Activated CD8-positive, alpha-beta memory T cell treated with anti-CD3 and anti-CD28 coated beads, Interleukin-2, amount 50 U/mL, for 24 hours (primary cell): ENCODE results near the gene FAM171A1.

Source experiments
- DNase-seq: peaks from one replicate; pipeline ENCODE4 v3.0.0-alpha.2; 2020; ENCODE audit errors: extremely low read depth

FAM171A1 gene

DNA sequence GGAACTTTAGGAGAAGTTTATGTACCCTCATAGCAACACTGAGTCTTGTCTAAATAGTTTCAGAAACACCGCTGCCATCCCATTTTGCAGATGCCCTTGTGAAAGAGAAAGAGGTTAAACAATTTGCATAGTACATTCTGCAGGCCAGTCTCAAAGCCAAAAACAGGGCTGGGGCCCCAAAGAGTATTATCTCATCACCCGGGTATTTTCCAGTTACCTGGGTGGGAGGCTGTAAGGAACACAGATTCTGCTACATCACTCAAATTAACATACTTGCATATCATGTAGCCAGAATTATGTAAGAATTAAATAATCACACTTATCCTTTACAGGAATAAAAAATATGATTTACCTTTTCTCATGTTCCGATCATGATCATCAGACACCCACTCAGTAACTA, 3.1 kb upstream of the FAM171A1 start:
- no peak for DNase-seq

GRCh38 chr10:15373199-15373598, 2.1 kb upstream of the FAM171A1 start:
- no peak for DNase-seq

DNA sequence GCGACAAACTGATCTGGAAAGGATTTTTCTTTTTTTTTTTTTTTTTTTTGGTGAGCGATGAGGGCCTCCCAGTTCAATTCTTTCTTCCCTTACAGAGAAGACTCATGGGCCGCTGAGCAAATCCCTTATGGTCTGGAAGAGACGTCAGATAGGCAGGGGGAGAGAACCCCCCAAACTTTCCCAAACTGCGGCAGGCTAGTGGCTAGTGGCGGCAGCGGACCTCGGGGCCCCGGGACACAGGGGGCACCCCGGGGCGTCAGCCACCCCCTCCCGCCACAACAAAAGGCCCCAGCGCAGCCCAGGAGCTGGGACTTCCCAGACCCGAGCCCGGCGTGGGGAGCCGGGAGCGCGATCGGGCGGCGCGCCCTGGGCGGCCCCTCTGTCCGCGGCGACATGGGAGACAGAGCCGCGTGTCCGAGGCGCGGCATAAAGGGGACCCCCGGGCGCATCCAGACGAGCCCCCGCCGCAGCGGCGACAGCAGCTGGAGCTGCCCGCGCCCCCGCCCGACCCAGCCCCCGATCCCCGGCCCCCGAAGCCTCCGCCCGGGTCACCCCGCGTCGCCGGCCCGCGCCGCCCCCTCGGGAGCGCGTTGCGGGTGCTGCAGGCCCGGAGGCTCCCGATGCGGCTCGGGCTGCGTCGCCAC, 755 bp downstream of the FAM171A1 start:
- no peak for DNase-seq

DNA sequence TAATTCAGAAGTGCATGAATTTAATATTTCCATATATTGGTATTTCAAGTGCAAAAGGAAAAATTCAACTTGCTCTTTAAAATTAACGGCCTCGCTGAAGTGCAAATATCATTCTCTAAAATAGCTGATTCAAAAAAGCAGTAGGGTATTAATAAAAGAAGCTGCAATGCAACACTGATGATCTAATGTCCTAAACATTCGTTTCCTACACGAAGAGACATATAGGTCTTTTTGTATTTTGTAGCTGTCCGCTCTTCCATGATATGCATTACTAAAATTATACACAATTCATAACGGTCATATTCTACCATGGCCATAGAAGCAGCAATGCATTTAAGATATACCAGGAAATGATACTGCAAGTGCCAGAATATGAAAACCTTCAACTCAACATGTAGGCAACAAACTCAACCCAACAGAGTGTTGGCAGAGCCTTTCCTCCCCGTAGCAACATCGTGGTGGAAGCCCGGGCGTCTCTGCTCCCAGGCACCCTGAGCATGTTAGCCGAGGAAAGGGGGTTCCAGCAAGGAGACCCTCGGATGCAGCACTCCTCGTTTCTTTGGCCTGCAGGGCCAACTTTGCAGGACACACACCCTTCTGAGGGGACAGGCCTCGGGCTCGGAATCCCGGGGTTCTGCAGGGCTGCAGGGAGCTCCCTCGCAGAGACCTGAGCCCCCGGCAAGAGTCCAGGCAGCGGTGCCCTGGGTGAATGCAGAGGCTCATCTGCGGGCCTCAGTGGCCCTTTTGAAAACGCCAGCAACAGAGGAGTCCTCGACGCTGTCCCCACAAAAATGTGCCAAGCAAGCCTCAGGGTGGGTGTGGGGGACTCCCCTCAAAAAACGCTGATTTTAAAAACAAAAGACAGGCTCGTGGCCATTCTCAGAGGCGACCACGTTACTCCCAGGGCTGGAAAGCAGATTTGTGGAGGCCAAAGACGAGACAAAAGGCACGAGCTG, 1.6 kb downstream of the FAM171A1 start:
- DNase-seq, result no peak

DNA sequence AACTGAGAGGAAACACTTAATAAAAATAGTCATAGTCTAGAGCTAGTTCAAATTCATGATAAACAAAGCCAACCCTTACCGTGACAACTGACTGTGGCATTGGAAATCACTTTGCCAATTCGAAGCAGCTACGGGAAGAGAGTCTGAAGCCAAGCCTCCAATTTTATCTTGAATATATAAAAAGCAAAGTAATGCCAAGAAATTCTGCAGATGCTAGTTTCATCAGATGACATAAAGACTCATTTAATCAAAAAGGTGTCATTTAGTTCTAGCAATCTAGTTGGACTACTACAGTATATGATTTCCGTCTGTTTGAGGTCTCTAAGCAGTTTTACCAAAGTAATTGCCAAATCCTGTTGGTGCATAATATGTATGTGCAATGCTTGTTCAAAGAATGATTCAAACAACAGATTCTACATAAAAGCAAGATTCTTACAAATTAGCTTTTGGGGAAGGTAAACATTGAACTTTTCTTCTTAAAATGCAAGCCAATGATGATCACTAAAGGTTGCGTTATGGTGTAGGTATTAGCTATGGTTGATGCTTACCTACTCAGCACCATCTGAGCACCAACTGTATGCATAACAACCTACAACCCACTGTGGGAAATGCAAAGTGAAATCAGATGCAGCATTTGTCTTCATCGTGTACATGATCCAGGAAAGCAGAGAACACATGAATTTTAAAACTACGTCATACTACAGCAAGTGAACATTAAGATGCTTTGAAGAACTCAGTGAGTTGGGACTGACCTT, 2.8 kb downstream of the FAM171A1 start:
- DNase-seq, result no peak

GRCh38 chr10:15367296-15368085, 3.6 kb downstream of the FAM171A1 start:
- DNase-seq, result no peak

DNA sequence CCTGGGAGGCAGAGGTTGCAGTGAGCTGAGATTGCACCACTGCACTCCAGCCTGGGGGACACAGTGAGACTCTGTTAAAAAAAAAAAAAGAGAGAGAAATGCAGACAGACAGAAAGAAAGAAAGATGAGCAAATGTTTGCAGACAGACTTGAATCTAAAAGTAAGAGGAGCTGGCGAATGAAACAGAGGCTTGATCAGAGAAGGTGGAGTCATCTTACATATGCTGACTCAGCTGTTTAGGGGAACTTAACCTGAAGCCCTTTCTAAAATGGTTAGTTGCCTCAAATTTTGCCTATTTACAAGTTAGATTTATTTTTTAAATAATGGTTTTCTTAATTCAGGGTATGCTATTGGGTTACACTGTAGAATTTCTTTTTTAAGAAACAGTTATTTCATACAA, 5.4 kb downstream of the FAM171A1 start:
- DNase-seq, result no peak

DNA sequence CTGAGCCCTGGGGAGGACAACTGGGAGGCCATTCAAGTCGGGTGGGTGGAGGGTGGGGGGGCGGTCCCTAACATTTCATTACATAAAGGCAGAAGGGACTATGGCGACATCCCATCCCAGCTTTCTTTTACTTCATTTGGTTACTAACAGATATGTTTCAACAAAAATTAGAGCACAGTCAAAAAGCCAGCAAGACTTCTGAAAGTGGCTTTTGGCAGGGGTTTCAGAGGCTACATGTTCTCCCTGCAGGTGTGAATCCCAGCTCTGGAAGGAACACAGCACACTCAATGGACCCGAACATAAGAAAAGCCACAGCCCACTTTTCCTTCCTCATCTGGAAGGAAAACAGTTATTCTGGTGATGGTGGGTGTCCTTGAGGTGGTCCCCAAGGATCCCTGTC, 7.1 kb downstream of the FAM171A1 start:
- no peak for DNase-seq

- no peak for DNase-seq
These were observed 8.1 kb downstream of the FAM171A1 start for GRCh38 chr10:15363031-15363430.

DNA sequence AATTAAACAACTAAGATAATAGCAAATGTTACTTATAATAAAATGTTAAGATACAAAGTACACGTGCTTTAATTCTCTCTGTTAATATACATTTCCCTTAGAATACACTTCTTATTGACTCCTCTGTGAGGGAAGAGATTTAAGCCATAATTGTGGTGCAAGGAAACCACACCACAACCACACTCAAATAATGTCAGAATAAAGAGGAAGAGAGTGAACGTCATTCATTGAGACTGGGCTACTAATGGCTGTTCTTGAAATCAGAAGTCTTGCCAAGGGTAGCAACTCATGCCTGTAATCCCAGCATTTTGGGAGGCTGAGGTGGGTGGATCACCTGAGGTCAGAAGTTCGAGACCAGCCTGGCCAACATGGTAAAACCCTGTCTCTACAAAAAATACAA, 10.0 kb downstream of the FAM171A1 start:
- DNase-seq, result no peak

- no peak for DNase-seq
These were observed 10.5 kb downstream of the FAM171A1 start for GRCh38 chr10:15360566-15360965.

GRCh38 chr10:15353471-15354017, 17.5 kb downstream of the FAM171A1 start:
- DNase-seq, result no peak

DNA sequence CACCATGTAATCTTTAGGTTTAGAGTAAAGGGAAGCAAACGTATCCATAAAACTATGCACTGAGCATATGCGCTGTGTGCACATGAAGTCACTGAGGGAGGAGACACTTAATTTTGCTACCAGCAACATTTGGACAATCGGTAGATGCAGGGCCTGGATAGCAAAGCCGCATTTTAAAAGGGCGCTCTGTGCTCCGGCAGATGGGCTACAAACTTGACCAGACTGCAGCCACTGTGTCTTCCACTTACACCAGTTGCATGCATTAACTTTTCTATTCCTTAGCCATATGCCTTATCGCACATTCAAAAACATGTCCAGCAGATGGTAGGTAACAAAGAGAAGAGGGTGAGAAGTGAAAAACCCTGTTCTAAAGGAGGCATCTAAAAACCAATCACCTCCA, 18.3 kb downstream of the FAM171A1 start:
- DNase-seq, result no peak

- no peak for DNase-seq
These were observed 18.9 kb downstream of the FAM171A1 start for GRCh38 chr10:15352201-15352600.

GRCh38 chr10:15351099-15351820, 19.8 kb downstream of the FAM171A1 start:
- DNase-seq, result no peak

DNA sequence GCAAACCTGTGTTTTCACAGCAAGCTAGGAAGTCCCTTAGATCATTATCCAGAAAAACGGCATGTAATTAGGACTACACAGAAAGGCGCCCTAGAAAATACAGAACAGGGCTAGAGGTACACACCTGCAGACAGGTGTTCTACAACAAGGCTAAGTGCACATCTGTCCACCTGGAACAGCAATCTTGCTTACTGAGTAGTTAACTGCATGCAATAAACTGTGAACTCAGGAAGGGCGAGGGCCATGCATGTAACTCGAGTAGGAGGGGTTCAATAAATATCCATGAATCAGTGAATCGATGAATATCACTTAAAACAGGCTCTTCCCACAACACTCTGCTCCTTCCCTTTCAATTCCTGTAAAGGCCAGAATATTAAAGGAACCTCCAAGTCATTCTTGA, 22.0 kb downstream of the FAM171A1 start:
- DNase-seq, result no peak

DNA sequence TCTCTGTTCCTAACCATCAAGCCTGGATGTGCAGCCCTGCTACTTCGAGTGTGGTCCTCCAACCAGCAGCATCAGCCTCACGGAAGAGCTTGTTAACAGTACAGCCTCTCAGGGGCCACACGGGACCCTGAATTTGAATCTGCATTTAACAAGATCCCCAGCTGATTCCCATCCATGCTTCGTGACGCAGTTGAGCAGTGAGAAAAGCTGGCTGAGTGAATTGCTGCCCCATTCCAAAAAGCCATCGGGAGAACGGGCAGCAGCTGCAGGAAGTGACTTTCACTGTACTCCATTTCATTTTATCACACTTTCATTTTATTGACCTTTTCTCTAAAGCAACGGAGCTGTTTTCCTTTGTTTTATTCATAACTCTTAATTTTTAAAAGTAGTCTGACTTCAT, 22.5 kb downstream of the FAM171A1 start:
- no peak for DNase-seq

DNA sequence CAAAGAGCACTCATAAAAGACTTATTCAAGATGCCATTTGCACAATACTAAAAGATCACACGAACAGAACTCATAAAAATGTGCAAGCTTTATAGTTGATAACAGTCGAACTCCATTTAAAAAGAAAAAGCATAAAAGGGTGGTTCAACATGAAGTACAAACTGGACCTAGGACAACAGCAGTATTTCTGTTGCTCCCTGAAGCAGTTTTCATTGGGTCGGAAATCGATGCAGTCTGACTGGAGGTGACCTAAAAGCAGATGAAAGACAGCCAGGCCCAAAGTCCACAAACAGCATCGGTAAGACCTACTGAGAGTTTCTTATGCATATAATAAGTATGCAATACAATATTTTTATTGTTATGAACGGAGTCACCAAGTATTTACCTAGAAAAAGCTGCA, 23.9 kb downstream of the FAM171A1 start:
- DNase-seq, result no peak

DNA sequence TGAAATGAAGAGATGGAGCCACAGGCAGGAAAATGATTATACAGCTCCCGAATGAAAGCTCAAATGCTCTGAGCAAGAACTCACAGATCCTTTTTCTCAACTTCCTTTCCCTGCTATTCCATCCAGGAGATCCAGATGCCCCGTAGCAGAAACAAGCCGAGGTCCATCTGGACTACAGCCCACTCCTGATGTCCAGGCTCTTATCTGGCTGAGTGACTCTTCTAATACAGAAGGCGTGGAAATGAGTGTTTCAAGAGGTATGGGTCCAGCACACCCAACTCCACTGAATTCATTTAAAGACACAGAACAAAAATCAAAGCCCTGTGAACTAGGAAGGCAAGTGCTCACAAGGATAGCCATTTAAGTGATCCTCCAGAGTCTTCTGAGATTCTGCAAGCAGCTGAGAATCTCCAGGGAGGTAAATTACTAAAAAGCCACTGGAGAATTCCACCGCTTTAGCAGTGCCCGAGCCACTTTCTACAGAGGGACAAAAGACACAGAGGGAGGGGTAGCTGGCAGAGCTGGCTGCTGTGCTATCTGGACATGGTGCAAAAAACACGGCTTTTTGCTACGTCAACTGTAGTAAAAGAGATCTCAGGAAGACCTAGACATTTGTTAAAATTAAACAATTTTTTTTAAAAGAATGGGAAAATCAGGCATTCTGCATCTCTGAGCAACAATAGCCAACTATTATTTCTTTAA, 24.5 kb downstream of the FAM171A1 start:
- no peak for DNase-seq

DNA sequence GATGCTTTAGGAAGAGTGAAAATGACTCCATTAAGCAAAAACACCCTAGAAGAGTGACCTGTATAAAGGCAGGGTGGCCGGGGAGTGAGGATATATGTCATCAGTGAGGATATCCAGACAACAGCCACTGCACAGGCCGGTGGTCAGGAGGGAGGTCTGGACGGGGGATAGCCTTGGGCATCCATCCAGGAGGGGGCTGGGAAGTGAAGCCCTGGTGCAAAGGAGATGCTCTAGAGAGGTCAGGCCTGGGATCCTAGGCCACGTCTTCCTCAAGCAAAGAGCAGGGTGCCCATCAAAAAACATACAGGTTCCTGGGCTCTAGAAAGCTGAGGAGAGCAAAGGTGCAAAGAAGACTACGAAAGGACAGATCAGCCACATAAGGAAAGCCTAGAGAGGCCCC, 25.6 kb downstream of the FAM171A1 start:
- DNase-seq, result no peak
